K562 (cell line): Measurements from ENCODE around the gene DNAJC2. TPM values are rescaled to one million over a fixed set of nuclear protein-coding genes. Genes with fewer than 3 reads are reported as not detected.
"Not testable (repeated sequence)": the region's sequence is repeated elsewhere in the genome, so short reads cannot be mapped to it uniquely, and the experiment has no call there.

Experiments
- ATAC-seq: fragments of 200-7000 bp; cut with Tn5 transposase; 3 replicates; pipeline ENCODE4 v1.9.1; 2020; ENCODE audit warnings: moderate library complexity
- BruUV-seq: library from RNA; stranded (reverse); fragments of 400-500 nt; replicated peaks from 2 replicates; lab custom pipeline; 2021; lab: Mats Ljungman, UMichigan
- CTCF ChIA-PET: fragments of 300-600 bp; formaldehyde crosslinking; extraction: SDS; loops from one replicate; lab custom pipeline; 2021; ENCODE audit warnings: low intra/inter-chr PET ratio; lab: Yijun Ruan, JAX
- POLR2A ChIA-PET: fragments of 300-600, 350-650 bp; sonication (Branson Sonifier 250); formaldehyde crosslinking; extraction: SDS; loops from one replicate; lab custom pipeline; 2021; ENCODE audit warnings: antibody characterized with exemption, inconsistent platforms; lab: Yijun Ruan, JAX
- DNase-seq, 4 experiments: peaks; one replicate each; pipeline versions ENCODE4 v3.0.0 to v3.0.0-alpha.2; 2011 to 2018; ENCODE audit warnings: low spot score in 3 of 4, mixed read lengths in 3 of 4; ENCODE audit errors: extremely low read depth in 1 of 4
- FAIRE-seq: peaks from 2 replicates; lab custom pipeline; 2011; peaks lifted over from hg19 to GRCh38; lab: Jason Lieb, UNC
- H2AFZ ChIP-seq: 2 replicates; pipeline ENCODE4 v1.6.0; 2011; ENCODE audit warnings: low read depth, low read length, control low read depth, inconsistent platforms
- H3K27ac ChIP-seq: fragments of 200-600 bp; 3 replicates; pipeline ENCODE4 v1.8.0; 2011; ENCODE audit warnings: low read depth, mild to moderate bottlenecking, control low read depth, inconsistent platforms, low read length, moderate library complexity, mixed read lengths; ENCODE audit errors: extremely low read depth
- H3K27me3 ChIP-seq, 2 experiments: fragments of 300-600 bp in 1 of 2; 2 replicates in 1 of 2; 3 replicates in 1 of 2; pipeline versions ENCODE4 v1.6.0 to v1.8.0; 2011; ENCODE audit warnings: inconsistent platforms in 2 of 2, low read length in 2 of 2, mild to moderate bottlenecking in 1 of 2, mixed read lengths in 1 of 2, moderate library complexity in 1 of 2; ENCODE audit not compliant: control insufficient read depth in 2 of 2, insufficient read depth in 2 of 2
- H3K36me3 ChIP-seq: fragments of 300-600 bp; 3 replicates; pipeline ENCODE4 v1.8.0; 2011; ENCODE audit warnings: mild to moderate bottlenecking, low read length, inconsistent platforms; ENCODE audit not compliant: control insufficient read depth, insufficient read depth
- H3K4me1 ChIP-seq, 2 experiments: fragments of 200-600 bp in 1 of 2; replicated peaks in 1 of 2; 2 replicates in 1 of 2; 3 replicates in 1 of 2; pipeline versions ENCODE4 v1.5.1 to v1.8.0; 2011; ENCODE audit warnings: inconsistent platforms in 2 of 2, low read length in 2 of 2, mild to moderate bottlenecking in 1 of 2, mixed read lengths in 1 of 2, moderate library complexity in 1 of 2; ENCODE audit not compliant: control insufficient read depth in 2 of 2, insufficient read depth in 2 of 2
- H3K4me2 ChIP-seq: 2 replicates; pipeline ENCODE4 v1.6.1; 2011; ENCODE audit warnings: low read length, control low read depth, inconsistent platforms, mixed read lengths; ENCODE audit not compliant: insufficient read depth
- H3K4me3 ChIP-seq: fragments of 200-600 bp; sonication (generic), shearing (Covaris generic); 2 replicates; pipeline ENCODE4 v1.5.1; 2016; ENCODE audit warnings: control low read depth, inconsistent platforms
- H3K79me2 ChIP-seq: fragments of 200-600 bp; 3 replicates; pipeline ENCODE4 v1.8.0; 2011; ENCODE audit warnings: low read length, inconsistent platforms; ENCODE audit not compliant: control insufficient read depth, insufficient read depth
- H3K9ac ChIP-seq, 2 experiments: 2 replicates each; pipeline versions ENCODE4 v1.6.0 to v1.6.1; 2011; ENCODE audit warnings: low read depth in 2 of 2, low read length in 2 of 2, control low read depth in 1 of 2, inconsistent platforms in 1 of 2, mild to moderate bottlenecking in 1 of 2, mixed read lengths in 1 of 2; ENCODE audit not compliant: insufficient read depth in 1 of 2
- H3K9me1 ChIP-seq: one replicate; pipeline ENCODE4 v1.6.0; 2011; ENCODE audit warnings: inconsistent platforms, mild to moderate bottlenecking, low read length, moderate library complexity; ENCODE audit not compliant: control insufficient read depth, insufficient read depth
- H3K9me3 ChIP-seq: replicated peaks from 2 replicates; pipeline ENCODE4 v1.5.1; 2011; ENCODE audit warnings: low read depth, low read length, inconsistent platforms; ENCODE audit not compliant: control insufficient read depth, insufficient read depth
- H4K20me1 ChIP-seq: replicated peaks from 2 replicates; pipeline ENCODE4 v1.6.1; 2011; ENCODE audit warnings: low read length, inconsistent platforms, mixed read lengths; ENCODE audit not compliant: control insufficient read depth, insufficient read depth
- WGBS: fragments of 100-300 bp; shearing (Covaris generic); methylation state at CpG from one replicate; pipeline ENCODE4 v1.1.6; 2016; ENCODE audit warnings: low coverage, mixed read lengths; ENCODE audit not compliant: insufficient coverage; ENCODE audit errors: missing lambda C conversion rate; 5-methylcytosine and 5-hydroxymethylcytosine counted together
- in situ Hi-C: fragments of 300-500 bp; cut with MboI; formaldehyde crosslinking; loops from 4 replicates; pipeline ENCODE4 v1.15.0; 2018; ENCODE audit warnings: inconsistent platforms, mixed read lengths
- intact Hi-C: fragments of 100-400 bp; cut with micrococcal nuclease; formaldehyde crosslinking; loops from 2 replicates; pipeline ENCODE4 v1.14.2; 2022
- polyA plus RNA-seq, 8 experiments: library from polyadenylated mRNA; depleted of rRNA in 4 of 8; stranded (reverse) in 5 of 8; unstranded in 3 of 8; fragments of >200 nt; fragmentation: Nextera tagmentation in 2 of 8; fragmentation: Illumina TruSeq in 1 of 8; extraction: Ambion mirVana in 2 of 8; extraction: Trizol in 1 of 8; gene quantifications; 2 replicates each; pipeline versions ENCODE4 v1.2.1 to v1.2.3, GENCODE V29; 2011 to 2014; ENCODE audit warnings: inconsistent platforms in 1 of 8, missing spikeins in 1 of 8
- total RNA-seq, 7 experiments: library from RNA; depleted of rRNA in 6 of 7; stranded (reverse); fragments of >200 nt in 6 of 7; fragmentation: Illumina TruSeq in 2 of 7; extraction: Trizol in 2 of 7; gene quantifications; 2 replicates each; pipeline versions ENCODE4 v1.2.1 to v1.2.3, GENCODE V29; 2011 to 2021; ENCODE audit warnings: low replicate concordance in 1 of 7

Gene DNAJC2
- total and polyA plus RNA-seq, 9 of the 15 experiments (the other 6 are each of a cell fraction or from before 2014, with no cell fraction given) = 40.2 to 157 (median 92.1) TPM

DNA sequence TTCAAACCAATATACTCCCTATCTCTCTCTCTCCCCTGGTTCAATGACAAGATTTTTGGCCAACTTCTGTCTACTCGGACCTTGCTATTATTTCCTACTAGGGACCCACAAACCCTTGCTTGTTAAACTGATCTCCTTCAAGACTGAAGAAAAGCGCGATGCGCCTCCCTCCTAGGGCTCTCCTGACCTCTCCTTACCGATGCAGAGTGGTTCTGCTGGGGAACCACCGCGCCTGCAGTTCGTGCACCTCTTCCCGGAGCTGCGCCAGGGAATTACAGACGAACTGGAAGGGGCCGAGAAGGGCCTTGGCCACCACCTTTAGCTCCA, 65.0 kb downstream of the DNAJC2 start:
- Histone ChIP-seq H3K4me1 (peaks cover 0 to 14% of the 10 kb centered on the region in 2 experiments; a peak in 2 of 5 replicates), H3K9ac (peak overlapping the region in 1 of 2 experiments; percentile 75; a peak in 1 of 4 replicates), H3K4me2 (peak overlapping the region; percentile 10), H3K4me3 (peak overlapping the region; percentile 25), H2AFZ (peak overlapping the region; percentile 44)
- ATAC-seq = peak; percentile 65
- H3K36me3 ChIP-seq, in situ Hi-C loops, intact Hi-C loops, BruUV-seq, POLR2A ChIA-PET, H4K20me1 ChIP-seq, H3K27me3 ChIP-seq, H3K27ac ChIP-seq, CTCF ChIA-PET, H3K9me3 ChIP-seq, FAIRE-seq, H3K79me2 ChIP-seq, H3K9me1 ChIP-seq: not testable (repeated sequence)
- WGBS = 27% methylated on average over 12 of the region's 12 CpGs
- peak in 1 of 4 experiments; percentile 16 for DNase-seq

DNA sequence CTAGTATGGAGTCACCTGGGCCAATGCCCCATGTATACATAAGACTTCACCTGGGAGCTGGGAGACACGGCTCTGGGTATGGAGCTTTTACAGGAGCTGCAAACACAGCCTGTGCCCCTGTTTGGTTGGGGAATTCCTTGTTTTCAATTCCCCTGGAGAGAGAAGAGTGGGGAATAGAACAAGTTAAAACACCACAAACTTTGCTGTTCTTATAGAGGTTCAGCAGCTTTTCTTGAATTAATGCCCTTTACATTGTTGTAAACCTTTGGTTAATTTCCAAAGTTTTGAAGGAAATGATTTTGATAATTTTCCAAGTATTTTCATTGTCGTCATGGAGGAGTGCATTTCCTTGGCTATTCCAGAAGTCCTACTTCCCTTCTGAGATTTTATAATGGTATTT, 66.4 kb downstream of the DNAJC2 start:
- H3K9me1 ChIP-seq, DNase-seq, POLR2A ChIA-PET, ATAC-seq, H3K36me3 ChIP-seq, H3K9me3 ChIP-seq, H2AFZ ChIP-seq, FAIRE-seq, H3K27ac ChIP-seq, H3K9ac ChIP-seq, H3K79me2 ChIP-seq, in situ Hi-C loops, H4K20me1 ChIP-seq, intact Hi-C loops, CTCF ChIA-PET, H3K4me3 ChIP-seq, BruUV-seq, H3K4me2 ChIP-seq, H3K27me3 ChIP-seq: not testable (repeated sequence)
- 17% methylated on average over 2 of the region's 2 CpGs for WGBS
- H3K4me1 ChIP-seq = peaks cover 0 to 14% of the 10 kb centered on the region in 2 experiments; a peak in 2 of 5 replicates

DNA sequence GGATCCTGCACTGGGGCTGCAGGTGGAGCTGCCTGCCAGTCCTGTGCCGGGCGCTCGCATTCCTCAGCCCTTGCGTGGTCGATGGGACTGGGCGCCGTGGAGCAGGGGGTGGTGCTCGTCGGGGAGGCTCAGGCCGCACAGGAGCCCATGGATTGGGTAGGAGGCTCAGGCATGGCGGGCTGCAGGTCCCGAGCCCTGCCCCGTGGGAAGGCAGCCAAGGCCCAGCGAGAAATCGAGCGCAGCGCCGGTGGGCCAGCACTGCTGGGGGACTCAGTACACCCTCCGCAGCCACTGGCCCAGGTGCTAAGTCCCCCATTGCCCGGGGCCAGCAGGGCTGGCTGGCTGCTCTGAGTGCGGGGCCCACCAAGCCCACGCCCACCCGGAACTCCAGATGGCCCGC, 69.7 kb downstream of the DNAJC2 start:
- H3K36me3 ChIP-seq, BruUV-seq, DNase-seq, intact Hi-C loops, H3K27ac ChIP-seq, in situ Hi-C loops, CTCF ChIA-PET, POLR2A ChIA-PET, H3K4me3 ChIP-seq, H3K9me3 ChIP-seq, H3K27me3 ChIP-seq, FAIRE-seq, H3K4me1 ChIP-seq, H3K4me2 ChIP-seq, H3K9ac ChIP-seq, H3K9me1 ChIP-seq, ATAC-seq, H2AFZ ChIP-seq, H4K20me1 ChIP-seq, H3K79me2 ChIP-seq: not testable (repeated sequence)
- WGBS = 89% methylated on average over 15 of the region's 24 CpGs
